Activated T-cell treated with anti-CD3 and anti-CD28 coated beads, Interleukin-2, amount 50 U/mL, for 72 hours (primary cell): ENCODE measurements around the gene NTF4. TPM values are rescaled to one million over a fixed set of nuclear protein-coding genes. Genes with fewer than 3 reads are reported as not detected.
"Not testable (repeated sequence)": the region's sequence is repeated elsewhere in the genome, so short reads cannot be mapped to it uniquely, and the experiment has no call there.

Experiments
- ATAC-seq, 2 donors: fragments of 150-1000 bp; cut with Tn5 transposase; replicated peaks in 1 of 2; 2 replicates each; pipeline ENCODE4 v1.10.0; 2021; ENCODE audit warnings: moderate library complexity in 2 of 2, mild to moderate bottlenecking in 1 of 2
- DNase-seq, 2 donors: peaks; one replicate each; pipeline ENCODE4 v3.0.0; 2021 to 2022; ENCODE audit warnings: mixed read lengths in 1 of 2
- H3K27ac Mint-ChIP-seq: one replicate; pipeline ENCODE4 v1.8.0; 2022; ENCODE audit warnings: mild to moderate bottlenecking, moderate library complexity, mixed read lengths
- H3K27me3 Mint-ChIP-seq: one replicate; pipeline ENCODE4 v1.8.0; 2022; ENCODE audit warnings: low read depth, mixed read lengths
- H3K36me3 Mint-ChIP-seq, 2 donors: one replicate each; pipeline ENCODE4 v1.8.0; 2022; ENCODE audit warnings: mixed read lengths in 2 of 2, mild to moderate bottlenecking in 1 of 2; ENCODE audit not compliant: insufficient read depth in 2 of 2
- H3K4me1 Mint-ChIP-seq: one replicate; pipeline ENCODE4 v1.8.0; 2022; ENCODE audit warnings: low read depth, mixed read lengths
- H3K4me3 Mint-ChIP-seq, 2 donors: one replicate each; pipeline ENCODE4 v1.8.0; 2022; ENCODE audit warnings: mild to moderate bottlenecking in 2 of 2, mixed read lengths in 2 of 2, moderate library complexity in 2 of 2
- H3K9me3 Mint-ChIP-seq, 2 donors: one replicate each; pipeline ENCODE4 v1.8.0; 2022; ENCODE audit warnings: mixed read lengths in 2 of 2
- total RNA-seq, 2 donors: library from RNA; stranded (reverse); gene quantifications; one replicate each; pipeline ENCODE4 v1.2.3, GENCODE V29; 2022

Gene NTF4
- total RNA-seq, 2 donors from 2014 or later: not detected

GRCh38 chr19:49038111-49038510 is 26.5 kb downstream of the NTF4 start:
- H3K27ac Mint-ChIP-seq, ATAC-seq, H3K36me3 Mint-ChIP-seq, DNase-seq, H3K27me3 Mint-ChIP-seq, H3K9me3 Mint-ChIP-seq, H3K4me3 Mint-ChIP-seq, H3K4me1 Mint-ChIP-seq: not testable (repeated sequence)

GRCh38 chr19:49036815-49037214 is 27.8 kb downstream of the NTF4 start, which contains the start of gene CGB1:
CGB1 (minus strand) TSS chr19:49036895; CDS start chr19:49036711, 184 bp downstream.
- not testable (repeated sequence) for H3K36me3 Mint-ChIP-seq, H3K27me3 Mint-ChIP-seq, H3K9me3 Mint-ChIP-seq, H3K4me1 Mint-ChIP-seq, H3K27ac Mint-ChIP-seq, H3K4me3 Mint-ChIP-seq
- ATAC-seq (peak; percentile 59 to 73), DNase-seq (peak; percentile 70 to 74)

- not testable (repeated sequence) for H3K9me3 Mint-ChIP-seq, H3K36me3 Mint-ChIP-seq, H3K4me1 Mint-ChIP-seq, H3K27me3 Mint-ChIP-seq
- H3K4me3 Mint-ChIP-seq: peak within 1 kb of the TSS; percentile 73 to 77
- peak within 1 kb of the TSS; percentile 84 for H3K27ac Mint-ChIP-seq
- peak; percentile 96 to 97 for ATAC-seq
- DNase-seq: peak; percentile 87 to 90
Observed at GRCh38 chr19:49031642-49032301, 32.8 kb downstream of the NTF4 start, which contains the start of gene CGB2. CGB2 (plus strand) TSS chr19:49031890; CDS start chr19:49032096, 206 bp downstream.

- H3K4me3 Mint-ChIP-seq, ATAC-seq, DNase-seq, H3K27ac Mint-ChIP-seq, H3K9me3 Mint-ChIP-seq, H3K36me3 Mint-ChIP-seq, H3K27me3 Mint-ChIP-seq, H3K4me1 Mint-ChIP-seq: not testable (repeated sequence)
Observed at GRCh38 chr19:49030323-49030722, 34.3 kb downstream of the NTF4 start.

- H3K4me1 Mint-ChIP-seq, H3K36me3 Mint-ChIP-seq, DNase-seq, H3K4me3 Mint-ChIP-seq, H3K27me3 Mint-ChIP-seq, H3K9me3 Mint-ChIP-seq, H3K27ac Mint-ChIP-seq, ATAC-seq: not testable (repeated sequence)
Observed at GRCh38 chr19:49029749-49030148, 34.9 kb downstream of the NTF4 start.

- not testable (repeated sequence) for H3K9me3 Mint-ChIP-seq, H3K36me3 Mint-ChIP-seq, H3K4me3 Mint-ChIP-seq, DNase-seq, ATAC-seq, H3K27ac Mint-ChIP-seq, H3K4me1 Mint-ChIP-seq, H3K27me3 Mint-ChIP-seq
Observed at GRCh38 chr19:49028686-49029085, 35.9 kb downstream of the NTF4 start.

- H3K4me3 Mint-ChIP-seq, H3K9me3 Mint-ChIP-seq, H3K4me1 Mint-ChIP-seq, ATAC-seq, H3K27ac Mint-ChIP-seq, H3K27me3 Mint-ChIP-seq, DNase-seq, H3K36me3 Mint-ChIP-seq: not testable (repeated sequence)
Observed at GRCh38 chr19:49025599-49025998, 39.0 kb downstream of the NTF4 start.

GRCh38 chr19:49025088-49025487 is 39.5 kb downstream of the NTF4 start:
- H3K36me3 Mint-ChIP-seq, H3K4me3 Mint-ChIP-seq, H3K27ac Mint-ChIP-seq, DNase-seq, ATAC-seq, H3K9me3 Mint-ChIP-seq: not testable (repeated sequence)
- Mint-ChIP-seq H3K4me1 (peaks cover 14% of the 10 kb centered on the region), H3K27me3 (peaks cover 13% of the 10 kb centered on the region)

- not testable (repeated sequence) for H3K4me3 Mint-ChIP-seq, ATAC-seq, H3K27ac Mint-ChIP-seq, H3K9me3 Mint-ChIP-seq, H3K36me3 Mint-ChIP-seq, DNase-seq
- H3K4me1 Mint-ChIP-seq: peaks cover 17% of the 10 kb centered on the region
- H3K27me3 Mint-ChIP-seq: peaks cover 21% of the 10 kb centered on the region
Observed at GRCh38 chr19:49024233-49024632, 40.4 kb downstream of the NTF4 start, which contains the start of gene CGB3. CGB3 (minus strand) TSS chr19:49024333; CDS start chr19:49023971, 362 bp downstream.

- Mint-ChIP-seq H3K4me3 (no peak overlapping the region), H3K36me3 (no peaks in the 10 kb centered on the region), H3K27ac (no peak overlapping the region), H3K27me3 (peaks cover 26% of the 10 kb centered on the region), H3K4me1 (peaks cover 28% of the 10 kb centered on the region), H3K9me3 (no peaks in the 10 kb centered on the region)
- ATAC-seq (no peak), DNase-seq (no peak)
Observed at GRCh38 chr19:49022116-49022515, 42.5 kb downstream of the NTF4 start.

- ATAC-seq: peak; percentile 26 to 35
Observed at GRCh38 chr19:49020931-49021895, 43.4 kb downstream of the NTF4 start.

GRCh38 chr19:49020342-49020741 is 44.3 kb downstream of the NTF4 start:
- DNase-seq: no peak
- H3K27ac Mint-ChIP-seq: no peak overlapping the region
- H3K9me3 Mint-ChIP-seq: no peaks in the 10 kb centered on the region
- peaks cover 0 to 3% of the 10 kb centered on the region in 2 donors for H3K36me3 Mint-ChIP-seq
- H3K4me3 Mint-ChIP-seq: peak overlapping the region in 1 of 2 donors; percentile 70
- H3K27me3 Mint-ChIP-seq: peaks cover 26% of the 10 kb centered on the region
- ATAC-seq: no peak
- peaks cover 28% of the 10 kb centered on the region for H3K4me1 Mint-ChIP-seq

More at GRCh38 chr19:49020931-49021895, 43.4 kb downstream of the NTF4 start:
- Mint-ChIP-seq H3K4me3 (peak overlapping the region; percentile 0 to 22), H3K27ac (no peak overlapping the region), H3K36me3 (no peaks in the 10 kb centered on the region), H3K27me3 (peaks cover 26% of the 10 kb centered on the region), H3K9me3 (no peaks in the 10 kb centered on the region), H3K4me1 (peaks cover 28% of the 10 kb centered on the region)
- peak; percentile 18 to 30 for DNase-seq
